ENCODE data around the gene FAM131A.

- TF ChIP-seq POLR2A (IDR thresholded peaks at IDR 0.05) (no peak), CTCF (IDR thresholded peaks at IDR 0.05) (no peak)
Observed at GRCh38 chr3:184295771-184296170, 41.6 kb upstream of the FAM131A start.

Measured in upper lobe of left lung (tissue), 4 donors.